ENCODE results near the gene SPATA25.

Gene SPATA25

DNA sequence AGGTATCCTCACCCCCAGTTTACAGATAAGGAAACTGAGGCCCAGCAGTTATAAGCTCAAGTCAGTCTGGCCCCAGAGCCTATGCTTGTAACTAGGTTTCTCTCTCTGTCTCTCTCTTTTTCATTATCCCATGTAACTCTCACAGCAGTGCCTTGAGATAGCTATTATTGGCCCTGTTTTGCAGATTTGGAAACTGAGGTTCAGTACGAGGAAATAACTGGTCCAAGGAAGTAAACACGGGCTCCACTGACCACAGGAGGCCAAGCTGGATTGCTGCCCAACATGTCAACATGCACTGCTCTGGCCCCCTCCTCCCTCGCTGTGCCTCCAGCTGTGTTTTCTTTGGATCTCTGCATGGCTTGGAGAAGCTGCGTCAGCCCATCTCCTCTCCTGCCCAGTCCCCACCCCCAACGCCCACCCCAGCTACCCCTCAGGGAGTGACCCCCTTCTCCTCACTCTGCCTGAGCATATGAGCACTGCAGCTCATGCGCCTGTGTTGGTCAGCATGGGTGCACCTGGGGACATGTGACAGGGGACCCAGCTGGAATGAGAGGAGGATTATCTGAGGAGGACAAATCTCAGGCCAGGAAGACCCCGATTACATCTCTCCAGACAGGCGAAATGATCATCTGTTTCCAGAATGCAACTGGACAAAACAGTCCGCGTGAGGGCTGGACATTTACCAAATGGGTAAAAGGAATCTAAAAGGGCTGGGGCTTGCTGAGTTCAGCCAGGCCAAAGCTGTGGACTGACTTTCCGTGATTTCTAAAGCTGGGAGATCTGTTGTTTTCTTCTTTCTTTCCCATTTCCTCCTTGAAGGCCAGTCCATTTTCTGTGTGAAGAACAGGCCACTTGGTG, 32.3 kb upstream of the SPATA25 start:
- TF ChIP-seq RAD21 (IDR thresholded peaks at IDR 0.05; ENCODE audit: low read depth) = no peak
- TF ChIP-seq FOXM1 (IDR thresholded peaks at IDR 0.05; ENCODE audit: borderline replicate concordance, low read depth) = no peak

DNA sequence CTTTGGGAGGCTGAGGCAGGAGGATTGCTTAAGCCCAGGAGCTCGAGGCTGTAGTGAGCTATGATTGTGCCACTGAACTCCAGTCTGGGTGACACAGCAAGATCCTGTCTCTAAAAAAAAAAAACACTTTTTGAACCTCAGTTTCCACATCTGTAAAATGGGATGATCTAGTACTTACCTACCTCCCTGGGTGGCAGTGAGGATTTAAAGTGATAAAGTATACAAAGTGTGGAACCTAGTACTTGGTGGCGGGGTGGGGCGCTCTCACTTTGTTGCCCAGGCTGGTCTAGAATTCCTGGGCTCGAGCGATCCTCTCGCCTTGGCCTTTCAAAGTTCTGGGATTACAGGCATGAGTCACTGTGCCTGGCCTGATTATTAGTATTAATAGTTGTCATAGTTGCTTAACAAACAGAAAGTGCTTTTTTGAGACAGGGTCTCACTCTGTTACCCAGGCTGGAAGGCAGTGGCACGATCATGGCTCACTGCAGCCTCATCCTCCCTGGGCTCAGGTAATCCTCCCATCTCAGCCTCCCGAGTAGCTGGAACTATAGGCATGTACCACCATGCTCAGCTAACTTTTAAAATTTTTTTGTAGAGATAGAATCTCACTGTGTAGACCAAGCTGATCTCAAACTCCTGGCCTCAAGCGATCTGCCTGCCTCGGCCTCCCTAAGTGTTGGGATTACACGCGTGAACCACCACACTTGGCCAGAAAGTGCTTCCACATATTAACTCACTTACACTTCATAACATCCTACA, 31.5 kb upstream of the SPATA25 start:
- TF ChIP-seq EP300 (IDR thresholded peaks at IDR 0.05; ENCODE audit: borderline replicate concordance) = no peak
- TF ChIP-seq, protein P1, sequence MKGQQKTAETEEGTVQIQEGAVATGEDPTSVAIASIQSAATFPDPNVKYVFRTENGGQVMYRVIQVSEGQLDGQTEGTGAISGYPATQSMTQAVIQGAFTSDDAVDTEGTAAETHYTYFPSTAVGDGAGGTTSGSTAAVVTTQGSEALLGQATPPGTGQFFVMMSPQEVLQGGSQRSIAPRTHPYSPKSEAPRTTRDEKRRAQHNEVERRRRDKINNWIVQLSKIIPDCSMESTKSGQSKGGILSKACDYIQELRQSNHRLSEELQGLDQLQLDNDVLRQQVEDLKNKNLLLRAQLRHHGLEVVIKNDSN (IDR thresholded peaks at IDR 0.05) = no peak
- no peak for TF ChIP-seq FOXM1 (IDR thresholded peaks at IDR 0.05; ENCODE audit: borderline replicate concordance, low read depth)
- TF ChIP-seq, protein P2, sequence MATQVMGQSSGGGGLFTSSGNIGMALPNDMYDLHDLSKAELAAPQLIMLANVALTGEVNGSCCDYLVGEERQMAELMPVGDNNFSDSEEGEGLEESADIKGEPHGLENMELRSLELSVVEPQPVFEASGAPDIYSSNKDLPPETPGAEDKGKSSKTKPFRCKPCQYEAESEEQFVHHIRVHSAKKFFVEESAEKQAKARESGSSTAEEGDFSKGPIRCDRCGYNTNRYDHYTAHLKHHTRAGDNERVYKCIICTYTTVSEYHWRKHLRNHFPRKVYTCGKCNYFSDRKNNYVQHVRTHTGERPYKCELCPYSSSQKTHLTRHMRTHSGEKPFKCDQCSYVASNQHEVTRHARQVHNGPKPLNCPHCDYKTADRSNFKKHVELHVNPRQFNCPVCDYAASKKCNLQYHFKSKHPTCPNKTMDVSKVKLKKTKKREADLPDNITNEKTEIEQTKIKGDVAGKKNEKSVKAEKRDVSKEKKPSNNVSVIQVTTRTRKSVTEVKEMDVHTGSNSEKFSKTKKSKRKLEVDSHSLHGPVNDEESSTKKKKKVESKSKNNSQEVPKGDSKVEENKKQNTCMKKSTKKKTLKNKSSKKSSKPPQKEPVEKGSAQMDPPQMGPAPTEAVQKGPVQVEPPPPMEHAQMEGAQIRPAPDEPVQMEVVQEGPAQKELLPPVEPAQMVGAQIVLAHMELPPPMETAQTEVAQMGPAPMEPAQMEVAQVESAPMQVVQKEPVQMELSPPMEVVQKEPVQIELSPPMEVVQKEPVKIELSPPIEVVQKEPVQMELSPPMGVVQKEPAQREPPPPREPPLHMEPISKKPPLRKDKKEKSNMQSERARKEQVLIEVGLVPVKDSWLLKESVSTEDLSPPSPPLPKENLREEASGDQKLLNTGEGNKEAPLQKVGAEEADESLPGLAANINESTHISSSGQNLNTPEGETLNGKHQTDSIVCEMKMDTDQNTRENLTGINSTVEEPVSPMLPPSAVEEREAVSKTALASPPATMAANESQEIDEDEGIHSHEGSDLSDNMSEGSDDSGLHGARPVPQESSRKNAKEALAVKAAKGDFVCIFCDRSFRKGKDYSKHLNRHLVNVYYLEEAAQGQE (IDR thresholded peaks at IDR 0.05; ENCODE audit: low read depth) = no peak
- no peak for TF ChIP-seq EGR1 (IDR thresholded peaks at IDR 0.05)
- TF ChIP-seq CEBPB (IDR thresholded peaks at IDR 0.05) = no peak
- TF ChIP-seq YY1 (IDR thresholded peaks at IDR 0.05; ENCODE audit: low read depth) = no peak
- TF ChIP-seq TEAD4 (IDR thresholded peaks at IDR 0.05) = no peak
- no peak for TF ChIP-seq TAF1 (IDR thresholded peaks at IDR 0.05; ENCODE audit: low read depth)
- no peak for TF ChIP-seq ZBTB7A (IDR thresholded peaks at IDR 0.05; ENCODE audit: low read depth)
- no peak for TF ChIP-seq CREB1 (IDR thresholded peaks at IDR 0.05; ENCODE audit: low read depth)
- TF ChIP-seq, protein P3, sequence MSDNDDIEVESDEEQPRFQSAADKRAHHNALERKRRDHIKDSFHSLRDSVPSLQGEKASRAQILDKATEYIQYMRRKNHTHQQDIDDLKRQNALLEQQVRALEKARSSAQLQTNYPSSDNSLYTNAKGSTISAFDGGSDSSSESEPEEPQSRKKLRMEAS (IDR thresholded peaks at IDR 0.05) = no peak

DNA sequence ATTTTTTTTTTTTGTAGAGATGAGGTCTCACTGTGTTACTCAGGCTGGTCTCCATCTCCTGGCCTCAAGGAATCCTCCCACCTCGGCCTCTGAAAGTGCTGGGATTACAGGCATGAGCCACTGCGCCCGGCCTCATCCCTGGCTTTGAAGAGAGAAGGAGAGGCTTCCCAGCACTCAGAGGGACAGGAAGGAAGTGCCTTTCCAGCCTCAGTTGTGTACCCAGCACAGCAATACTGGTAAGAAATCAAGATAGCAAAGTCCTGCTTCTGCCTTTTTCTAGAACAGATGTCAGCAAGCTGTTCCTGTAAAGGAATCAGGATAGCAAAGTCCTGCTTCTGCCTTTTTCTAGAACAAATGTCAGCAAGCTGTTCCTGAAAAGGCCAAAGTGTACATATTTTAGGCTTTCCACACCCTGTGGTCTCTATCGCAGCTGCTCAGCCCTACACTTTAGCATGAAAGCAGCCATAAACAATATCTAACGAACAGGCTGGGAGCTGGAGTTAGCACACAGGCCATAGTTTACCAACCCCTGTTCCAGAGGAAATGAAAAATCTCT, 30.8 kb upstream of the SPATA25 start:
- TF ChIP-seq CEBPB (IDR thresholded peaks at IDR 0.05) (no peak), FOXM1 (IDR thresholded peaks at IDR 0.05; ENCODE audit: borderline replicate concordance, low read depth) (no peak), RAD21 (IDR thresholded peaks at IDR 0.05; ENCODE audit: low read depth) (no peak), CREB1 (IDR thresholded peaks at IDR 0.05; ENCODE audit: low read depth) (no peak), NFIC (IDR thresholded peaks at IDR 0.05) (no peak), TAF1 (IDR thresholded peaks at IDR 0.05; ENCODE audit: low read depth) (no peak), EP300 (IDR thresholded peaks at IDR 0.05; ENCODE audit: borderline replicate concordance) (no peak)
- TF ChIP-seq, protein P3 (IDR thresholded peaks at IDR 0.05) = no peak

DNA sequence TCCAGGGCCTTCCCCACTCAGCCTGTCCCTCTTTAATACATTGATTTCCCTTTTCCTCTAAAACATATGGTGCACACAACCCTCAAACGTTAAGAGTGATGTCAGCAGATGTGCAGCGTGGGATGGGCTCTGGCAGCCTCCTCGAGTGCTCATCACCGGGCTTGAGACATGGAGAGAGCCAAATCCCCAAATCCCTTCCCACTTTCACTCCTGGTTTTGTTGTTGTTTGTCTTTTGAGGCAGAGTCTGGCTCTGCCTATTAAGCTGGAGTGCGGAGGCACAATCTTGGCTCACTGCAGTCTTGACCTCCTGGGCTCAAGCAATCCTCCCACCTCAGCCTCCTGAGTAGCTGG, 30.3 kb upstream of the SPATA25 start:
- TF ChIP-seq EGR1 (IDR thresholded peaks at IDR 0.05) (no peak), TEAD4 (IDR thresholded peaks at IDR 0.05) (no peak), RAD21 (IDR thresholded peaks at IDR 0.05; ENCODE audit: low read depth) (no peak), YY1 (IDR thresholded peaks at IDR 0.05; ENCODE audit: low read depth) (no peak), NFIC (IDR thresholded peaks at IDR 0.05) (no peak), CEBPB (IDR thresholded peaks at IDR 0.05) (no peak), EP300 (IDR thresholded peaks at IDR 0.05; ENCODE audit: borderline replicate concordance) (no peak), FOXM1 (IDR thresholded peaks at IDR 0.05; ENCODE audit: borderline replicate concordance, low read depth) (no peak), TCF12 (IDR thresholded peaks at IDR 0.05; ENCODE audit: low read depth) (no peak), CREB1 (IDR thresholded peaks at IDR 0.05; ENCODE audit: low read depth) (no peak), TAF1 (IDR thresholded peaks at IDR 0.05; ENCODE audit: low read depth) (no peak), ZBTB7A (IDR thresholded peaks at IDR 0.05; ENCODE audit: low read depth) (no peak)
- TF ChIP-seq, protein P1 (IDR thresholded peaks at IDR 0.05) = no peak
- TF ChIP-seq, protein P2 (IDR thresholded peaks at IDR 0.05; ENCODE audit: low read depth) = no peak
- TF ChIP-seq, protein P3 (IDR thresholded peaks at IDR 0.05) = no peak

DNA sequence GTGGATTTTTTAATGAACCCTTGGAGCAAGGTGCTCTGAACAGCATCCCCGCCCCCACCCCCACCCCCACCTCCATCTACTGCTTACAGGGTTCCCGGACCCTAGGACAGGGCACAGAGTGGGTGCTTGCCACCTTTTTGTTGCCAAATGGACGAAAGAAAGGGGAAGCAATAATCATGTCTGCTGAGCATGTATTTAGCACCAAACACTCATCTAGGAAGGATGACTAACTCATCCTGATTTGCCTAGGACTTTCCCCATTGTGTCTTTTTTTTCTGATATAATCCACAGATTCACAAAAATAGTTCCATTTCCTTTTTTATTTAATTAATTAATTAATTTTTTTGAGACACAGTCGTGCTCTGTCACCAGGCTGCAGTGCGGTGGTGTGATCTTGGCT, 25.7 kb upstream of the SPATA25 start:
- TF ChIP-seq TCF12 (IDR thresholded peaks at IDR 0.05; ENCODE audit: low read depth) (no peak), CREB1 (IDR thresholded peaks at IDR 0.05; ENCODE audit: low read depth) (no peak), NFIC (IDR thresholded peaks at IDR 0.05) (no peak), YY1 (IDR thresholded peaks at IDR 0.05; ENCODE audit: low read depth) (no peak), TAF1 (IDR thresholded peaks at IDR 0.05; ENCODE audit: low read depth) (no peak), RAD21 (IDR thresholded peaks at IDR 0.05; ENCODE audit: low read depth) (no peak), FOXM1 (IDR thresholded peaks at IDR 0.05; ENCODE audit: borderline replicate concordance, low read depth) (no peak), TEAD4 (IDR thresholded peaks at IDR 0.05) (no peak), CEBPB (IDR thresholded peaks at IDR 0.05) (no peak), EGR1 (IDR thresholded peaks at IDR 0.05) (no peak), ZBTB7A (IDR thresholded peaks at IDR 0.05; ENCODE audit: low read depth) (no peak)
- TF ChIP-seq, protein P3 (IDR thresholded peaks at IDR 0.05) = no peak
- TF ChIP-seq, protein P2 (IDR thresholded peaks at IDR 0.05; ENCODE audit: low read depth) = no peak
- TF ChIP-seq, protein P1 (IDR thresholded peaks at IDR 0.05) = no peak

Data from Ishikawa (cell line).